Activated CD8-positive, alpha-beta memory T cell treated with anti-CD3 and anti-CD28 coated beads for 4 hours (primary cell): Measurements from ENCODE around the gene PHACTR1.

ENCODE experiments used
- DNase-seq, 2 donors: peaks; one replicate each; pipeline ENCODE4 v3.0.0-alpha.2; 2020; ENCODE audit warnings: low read depth in 2 of 2

Gene PHACTR1

DNA sequence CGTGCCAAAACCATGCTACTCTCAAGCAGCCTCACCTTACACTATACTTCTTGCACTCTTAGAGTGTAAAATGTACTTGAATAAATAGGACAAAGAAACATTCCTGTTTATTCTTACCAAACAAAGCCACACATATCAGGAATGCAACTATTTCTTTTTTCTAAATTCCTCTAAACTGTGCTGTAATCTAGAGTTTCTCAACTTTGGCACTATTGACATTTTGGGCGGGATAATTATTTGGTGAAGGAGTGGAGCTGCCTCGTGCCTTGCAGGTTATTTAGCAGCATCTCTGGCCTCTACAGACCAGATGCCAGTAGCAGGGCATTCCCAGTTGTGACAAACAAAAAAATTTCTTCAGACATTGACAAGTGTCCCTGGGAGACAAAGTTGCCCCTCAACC is 86.9 kb downstream of the PHACTR1 start:
- DNase-seq: no peak

DNA sequence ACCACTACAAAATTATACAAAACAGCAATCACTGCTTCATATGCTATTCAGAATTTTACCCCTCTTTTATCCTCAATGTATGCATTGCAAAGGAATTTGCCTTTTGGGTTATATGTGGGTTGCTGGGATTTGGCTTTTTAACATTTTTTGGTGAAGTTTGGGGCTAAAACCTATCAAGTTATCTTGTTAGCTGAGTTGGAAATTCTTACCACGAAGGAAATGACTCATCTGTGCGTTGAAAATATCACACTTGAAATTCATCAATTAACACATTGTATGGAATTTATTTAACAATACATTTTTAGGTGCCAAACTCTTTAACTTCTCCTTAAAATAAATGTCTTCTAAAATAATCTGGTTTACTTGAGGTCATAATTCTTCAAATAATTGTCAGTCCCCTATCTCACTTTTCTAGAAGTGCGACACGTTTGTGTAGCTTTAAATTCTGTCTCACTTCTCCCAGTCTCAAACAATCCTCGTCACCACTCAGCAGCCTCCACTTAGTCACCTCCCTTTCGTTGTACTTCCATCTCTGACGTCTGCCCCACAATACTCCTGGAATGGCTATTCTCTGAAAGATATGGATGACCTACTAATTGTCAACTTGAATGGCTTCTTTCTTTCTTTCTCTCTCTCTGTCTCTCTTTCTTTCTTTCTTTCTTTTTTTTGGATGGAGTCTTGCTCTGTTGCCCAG is 88.5 kb downstream of the PHACTR1 start:
- DNase-seq: no peak

GRCh38 chr6:12806136-12806535 is 89.6 kb downstream of the PHACTR1 start:
- DNase-seq: no peak

DNA sequence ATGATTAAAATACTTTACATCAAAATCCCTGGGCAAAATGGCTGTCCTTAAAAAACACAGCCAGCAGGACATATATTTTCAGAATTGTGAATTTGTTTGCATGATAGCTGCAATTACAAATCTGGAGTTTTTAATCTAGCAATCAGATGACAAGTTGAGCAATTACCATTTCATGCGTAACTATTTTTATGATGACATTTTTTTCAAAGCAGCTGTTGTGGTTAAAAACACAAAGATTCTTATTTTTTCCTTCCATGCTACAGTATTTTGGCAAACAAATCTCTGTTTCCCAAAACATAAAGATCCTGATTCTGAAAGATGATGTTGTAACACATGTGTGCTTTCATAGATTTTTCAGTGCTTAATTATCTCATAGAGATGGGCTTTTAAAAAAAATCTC is 90.2 kb downstream of the PHACTR1 start:
- DNase-seq: no peak

GRCh38 chr6:12811519-12811918 is 95.0 kb downstream of the PHACTR1 start:
- DNase-seq: no peak

DNA sequence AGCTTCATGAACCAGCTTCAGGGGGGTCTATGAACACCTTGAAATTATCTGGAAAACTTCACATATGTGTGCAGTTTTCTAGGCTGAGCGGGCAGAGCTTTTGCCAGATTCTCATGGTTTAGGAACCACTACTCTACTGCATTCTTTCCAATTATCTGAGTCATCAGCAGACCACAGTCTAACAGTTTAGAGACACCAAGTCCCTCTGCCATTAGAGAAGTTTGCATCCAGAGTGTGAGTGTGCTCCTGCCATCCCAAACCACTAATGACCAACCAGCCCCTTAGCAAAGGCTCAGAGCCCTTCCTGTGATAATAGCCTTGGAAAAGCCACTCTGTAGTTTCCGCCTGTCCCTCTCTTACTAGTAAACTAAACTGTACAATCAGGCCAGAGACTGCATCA is 96.8 kb downstream of the PHACTR1 start:
- no peak for DNase-seq

DNA sequence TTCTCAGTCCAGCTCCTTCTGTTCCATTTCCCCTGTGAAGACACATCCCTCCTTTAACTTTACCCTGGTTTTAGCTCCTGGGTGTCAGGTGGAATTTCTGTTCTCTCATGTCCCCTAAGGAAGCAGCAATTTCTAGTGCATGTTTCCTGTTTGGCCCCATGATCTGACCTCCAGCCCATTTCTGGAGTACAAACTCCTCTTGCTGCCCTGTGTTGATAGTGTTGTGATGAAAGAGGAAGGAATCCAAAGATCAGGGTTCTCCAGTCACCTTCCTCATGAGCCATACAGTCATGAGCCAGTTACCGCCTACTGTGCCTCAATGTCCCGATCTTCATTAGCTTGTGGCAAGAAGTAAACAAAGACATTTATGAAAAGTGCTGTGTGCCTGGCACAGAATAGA is 97.4 kb downstream of the PHACTR1 start:
- no peak for DNase-seq

DNA sequence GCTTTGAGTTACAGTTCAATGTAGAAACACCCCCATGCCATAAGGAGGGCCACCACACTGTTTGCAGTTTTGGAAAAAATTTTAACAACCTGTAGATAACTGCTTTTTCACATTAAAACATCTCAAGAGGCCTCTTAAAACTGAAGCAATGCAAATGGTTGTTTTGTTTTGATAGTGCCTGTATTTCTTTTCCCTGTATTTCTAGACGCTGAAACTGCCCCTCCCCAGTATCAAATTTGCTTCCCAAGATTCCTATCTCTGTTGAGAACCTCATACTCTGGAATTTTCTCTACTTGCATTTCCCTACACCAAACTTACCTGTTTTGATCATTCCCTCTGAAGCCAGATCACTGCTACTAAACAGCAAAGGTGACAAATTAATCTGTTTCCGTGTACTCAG is 98.5 kb downstream of the PHACTR1 start:
- DNase-seq: no peak

DNA sequence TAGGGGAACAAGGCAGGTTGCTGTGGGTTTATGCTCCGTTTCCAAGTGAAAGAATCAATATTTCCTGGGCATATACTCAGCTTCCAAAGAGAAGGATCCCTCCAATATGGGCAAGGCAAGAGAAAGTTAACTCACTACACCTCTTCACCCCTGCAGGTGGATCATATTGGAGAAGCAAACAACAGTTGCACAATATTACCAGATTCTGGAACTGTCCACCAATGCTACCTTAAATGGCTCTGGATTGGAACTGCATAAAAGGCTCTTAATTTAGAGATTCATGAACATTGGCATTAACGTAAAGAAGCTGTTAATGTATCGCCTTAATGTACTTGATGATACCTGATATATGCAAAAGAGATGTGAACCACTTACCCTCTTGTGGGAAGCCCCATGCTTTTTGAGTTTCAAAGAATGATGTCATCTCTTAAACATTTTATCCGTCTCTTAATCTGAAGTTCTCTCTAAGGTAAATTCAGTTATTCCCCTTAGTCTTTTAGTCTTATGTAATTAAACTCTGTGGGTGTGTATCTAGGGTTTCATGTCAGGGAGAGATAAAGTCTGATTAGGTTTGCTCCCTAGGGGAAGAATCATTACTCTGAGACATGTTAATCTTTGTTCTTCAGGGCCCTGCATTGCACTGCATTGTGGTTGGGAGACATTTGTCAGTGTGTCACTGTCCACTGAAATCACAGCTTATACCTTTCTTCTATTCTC is 99.5 kb downstream of the PHACTR1 start:
- DNase-seq: no peak

DNA sequence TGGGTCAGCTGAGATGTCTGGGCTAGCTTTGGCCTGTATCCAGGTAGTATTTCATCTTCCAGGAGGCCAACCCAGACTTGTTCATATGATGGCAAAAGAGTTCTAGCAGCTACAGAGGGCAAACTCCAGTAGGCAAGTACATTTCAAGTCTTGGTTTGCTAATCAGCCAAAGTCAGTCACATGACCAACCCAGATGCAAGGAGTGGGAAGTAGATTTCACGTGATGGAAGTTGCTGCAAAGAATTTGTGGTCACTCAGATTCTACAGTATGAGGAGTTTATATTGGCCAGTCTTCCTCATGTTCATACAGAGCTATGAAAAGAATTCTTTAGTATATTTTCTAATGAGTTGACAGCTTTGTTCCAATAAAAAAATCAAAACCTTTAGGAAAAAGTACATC is 101.8 kb downstream of the PHACTR1 start:
- DNase-seq: no peak

GRCh38 chr6:12823847-12824246 is 107.3 kb downstream of the PHACTR1 start:
- no peak for DNase-seq

GRCh38 chr6:12826584-12826983 is 110.0 kb downstream of the PHACTR1 start:
- DNase-seq: no peak

GRCh38 chr6:12827921-12828320 is 111.4 kb downstream of the PHACTR1 start:
- no peak for DNase-seq

GRCh38 chr6:12832226-12832735 is 115.7 kb downstream of the PHACTR1 start:
- DNase-seq: no peak

DNA sequence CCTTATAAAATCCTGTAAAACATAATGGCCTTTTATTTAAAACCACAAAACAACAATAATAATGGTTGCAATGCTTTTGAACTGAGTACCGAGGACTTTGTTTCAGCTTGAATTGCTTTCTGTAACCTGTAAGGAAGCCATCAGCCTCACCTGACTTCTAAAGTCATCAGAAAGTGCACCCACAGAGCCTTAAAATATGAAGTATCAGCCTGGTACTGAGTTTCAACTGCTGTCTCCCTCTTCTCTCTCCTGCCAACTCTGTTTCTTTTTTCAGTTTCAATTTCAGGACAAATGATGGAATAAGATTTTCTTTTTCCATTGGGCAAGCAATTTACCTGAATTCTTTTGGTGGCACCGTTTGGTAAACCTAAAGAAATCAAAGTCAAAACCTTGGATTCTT is 119.4 kb downstream of the PHACTR1 start:
- no peak for DNase-seq

DNA sequence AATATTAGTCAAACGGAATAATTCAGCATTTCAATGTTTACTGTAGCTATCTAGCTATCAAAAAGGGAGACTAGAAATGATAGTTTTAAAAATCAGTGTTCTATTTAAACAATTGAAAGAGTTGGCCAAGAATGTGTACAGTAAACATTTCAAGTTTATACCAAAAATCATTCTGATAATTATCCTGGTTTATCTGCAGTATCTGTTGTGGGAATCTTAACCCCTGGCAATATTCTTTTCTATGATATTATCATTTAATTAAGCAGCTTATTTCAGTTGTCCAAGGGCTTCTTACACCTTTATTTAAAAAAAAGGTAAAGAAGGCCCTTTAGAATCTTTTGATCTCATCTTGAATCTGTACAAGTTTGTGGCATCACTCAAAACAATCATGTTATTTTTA is 125.1 kb downstream of the PHACTR1 start:
- no peak for DNase-seq

DNA sequence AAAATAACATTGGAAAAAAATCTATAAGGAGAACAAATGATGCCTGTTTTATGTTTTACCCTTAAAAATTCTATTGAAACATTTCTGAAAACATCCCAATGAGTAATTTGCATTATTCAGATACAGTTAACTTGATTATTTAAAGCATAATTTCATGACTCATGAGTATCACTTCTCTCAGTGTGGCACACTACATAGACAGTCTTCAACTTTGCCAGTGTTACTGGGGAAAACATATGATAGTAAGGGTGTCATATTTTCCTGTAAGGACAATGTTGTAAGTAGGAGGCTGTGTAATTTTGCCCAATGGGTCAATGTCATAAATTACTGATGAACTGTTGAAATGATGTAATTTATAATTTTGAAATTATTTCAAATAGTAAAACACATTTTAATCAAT is 125.5 kb downstream of the PHACTR1 start:
- DNase-seq: no peak

- DNase-seq: no peak
These were observed 126.1 kb downstream of the PHACTR1 start for GRCh38 chr6:12842658-12843057.

DNA sequence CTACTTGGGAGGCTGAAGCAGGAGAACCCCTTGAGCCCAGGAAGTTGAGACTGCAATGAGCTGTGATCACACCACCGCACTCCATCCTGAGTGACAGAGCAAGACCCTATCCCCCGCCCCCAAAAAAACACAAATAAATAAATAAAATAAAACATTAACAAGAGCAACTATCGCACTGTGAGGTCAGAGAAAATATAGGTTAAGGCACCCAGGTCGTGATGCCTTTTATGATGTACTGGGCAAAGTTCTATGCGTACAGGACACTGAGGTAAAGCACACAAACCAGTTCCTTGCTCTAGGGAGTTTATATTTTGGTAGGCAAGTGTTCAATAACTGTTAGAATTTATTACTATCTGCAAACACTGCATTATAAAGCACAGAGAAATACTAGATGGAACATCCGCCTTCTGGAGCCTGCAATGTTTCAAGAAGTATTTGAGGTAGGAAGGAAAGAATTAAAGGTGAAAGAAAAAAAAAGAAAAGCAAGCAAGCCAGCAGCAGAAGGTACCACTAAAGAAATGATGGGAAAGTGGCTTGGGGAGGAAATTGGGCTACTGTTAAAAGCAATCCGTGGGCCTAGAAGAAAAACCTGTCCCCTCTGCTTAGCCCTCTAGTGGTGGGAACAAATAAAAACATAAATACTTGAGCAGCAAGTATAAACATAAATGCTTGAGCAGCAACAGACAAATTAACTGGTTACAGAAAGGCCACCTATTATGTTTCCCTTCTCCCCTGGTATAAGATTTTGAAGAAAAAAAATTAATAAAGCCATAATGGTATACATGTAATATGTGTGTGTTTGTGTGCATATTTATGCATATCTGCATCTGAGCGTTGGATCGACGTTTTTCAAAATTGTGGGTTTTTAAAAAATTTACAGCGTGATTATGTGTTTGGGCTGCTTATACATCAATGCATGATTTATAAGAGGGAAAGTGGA is 128.0 kb downstream of the PHACTR1 start:
- no peak for DNase-seq

- DNase-seq: no peak
These were observed 128.8 kb downstream of the PHACTR1 start for GRCh38 chr6:12845224-12846004.
